ENCODE data around the gene ITPKB.
A peak's percentile ranks its signal among the peaks of the same experiment; 100 is the strongest.

ITPKB gene

DNA sequence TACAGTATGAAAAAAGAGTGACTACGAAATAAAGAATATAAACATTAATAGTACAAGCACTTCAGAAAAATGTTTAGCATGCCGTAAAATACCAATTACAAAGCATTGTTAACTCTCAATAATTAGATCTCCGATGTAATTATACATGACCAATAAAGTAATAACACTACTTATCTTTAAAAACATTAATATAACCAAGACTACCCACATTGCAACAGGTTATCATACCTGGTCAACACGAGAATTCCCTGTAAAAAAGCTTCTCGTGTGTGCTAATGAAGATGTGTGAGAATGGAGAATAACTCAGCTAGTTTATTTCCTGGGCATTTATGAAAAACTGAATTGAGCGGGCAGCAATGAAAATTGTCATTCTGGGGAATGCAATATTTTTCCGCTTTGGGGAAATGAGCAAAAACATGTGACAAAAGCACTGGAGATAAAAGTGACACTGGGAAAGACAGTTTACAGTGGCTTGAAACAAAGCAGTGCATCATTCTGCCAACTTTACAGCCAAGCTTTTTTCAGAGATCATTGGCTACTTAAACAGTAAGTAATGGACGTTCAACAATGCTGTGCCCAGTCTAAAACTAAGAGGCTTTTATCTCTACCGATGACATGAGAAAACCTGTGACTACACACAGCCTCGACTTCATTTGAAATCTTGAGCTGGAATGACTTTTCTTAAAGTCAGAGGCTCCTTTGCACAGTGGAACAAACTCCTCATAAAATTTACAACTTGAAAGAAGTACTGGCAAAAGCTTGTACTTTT lies 34.7 kb downstream of the ITPKB start:
- no peak for DNase-seq (ENCODE audit: low spot score)
- FAIRE-seq: no peak

DNA sequence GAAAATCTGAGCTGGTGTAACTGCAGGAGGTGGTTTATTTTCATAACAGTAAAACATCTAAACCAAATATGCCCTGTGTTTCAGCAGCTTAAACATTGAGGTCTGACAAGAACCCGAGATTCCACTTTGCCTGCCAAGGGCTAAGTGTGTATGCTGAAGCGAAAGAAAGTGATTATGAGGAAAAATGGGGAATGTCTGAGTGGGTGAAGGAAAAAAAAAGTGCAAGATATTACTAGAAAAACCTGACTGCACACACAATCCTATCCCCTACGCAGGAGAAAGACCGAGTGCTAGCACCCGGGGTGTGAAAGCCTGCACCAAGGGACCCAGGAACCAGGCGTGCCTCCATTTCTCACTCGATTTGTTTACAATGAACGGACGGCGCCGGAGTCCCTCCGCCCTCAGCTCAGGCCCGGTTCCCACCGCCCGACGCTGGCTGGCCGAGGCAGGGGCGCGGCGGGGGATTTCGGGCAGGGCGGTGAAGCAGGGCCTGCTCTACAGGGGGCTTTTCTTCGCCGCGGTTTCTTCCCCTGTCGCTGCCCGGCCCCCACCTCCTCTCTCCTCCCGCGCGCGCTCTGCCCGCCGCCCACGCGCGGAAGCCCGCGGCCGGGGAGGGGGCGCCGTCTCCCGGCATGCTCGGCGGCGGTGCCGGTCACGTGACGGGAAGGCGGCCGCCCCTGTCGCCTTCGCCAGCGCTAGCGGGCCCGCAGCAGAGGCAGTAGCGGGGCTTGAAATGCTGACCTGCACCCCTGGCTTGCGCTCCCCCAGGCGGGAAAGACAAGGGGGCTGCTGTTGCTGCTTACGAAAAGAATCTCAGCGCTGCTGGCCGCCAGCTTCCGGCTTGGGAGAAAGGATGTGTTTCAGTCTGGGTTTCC lies 35.9 kb downstream of the ITPKB start:
- FAIRE-seq: no peak
- no peak for DNase-seq (ENCODE audit: low spot score)

DNA sequence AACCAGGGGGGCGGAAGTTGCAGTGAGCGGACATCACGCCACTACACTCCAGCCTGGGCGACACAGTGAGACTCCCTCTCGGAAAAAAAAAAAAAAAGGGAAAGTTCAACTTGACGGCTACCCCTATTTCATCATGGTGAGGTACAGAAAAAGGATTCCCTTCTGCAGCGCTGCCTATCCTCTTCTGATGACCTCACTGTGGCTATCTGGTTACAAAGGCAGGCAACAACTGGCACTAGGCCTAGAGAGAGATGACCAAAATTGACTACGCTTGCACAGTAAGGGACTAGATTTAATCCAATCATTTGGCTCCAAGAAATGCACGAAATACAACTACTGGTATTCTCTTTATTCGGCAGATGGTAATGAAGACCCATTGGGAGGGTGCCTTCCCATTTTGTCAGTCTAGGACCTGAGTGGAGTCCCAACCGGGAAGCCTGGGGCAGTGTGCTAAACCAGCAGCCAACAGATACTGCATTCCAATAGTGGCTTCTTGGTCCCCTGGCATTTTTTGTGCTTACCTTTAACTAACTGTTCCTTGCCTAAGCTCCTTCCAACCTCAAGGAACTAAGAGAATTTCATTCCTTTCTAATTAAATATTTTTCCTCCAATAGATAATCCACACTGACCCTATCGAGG lies 36.6 kb downstream of the ITPKB start:
- FAIRE-seq: no peak
- no peak for DNase-seq (ENCODE audit: low spot score)

DNA sequence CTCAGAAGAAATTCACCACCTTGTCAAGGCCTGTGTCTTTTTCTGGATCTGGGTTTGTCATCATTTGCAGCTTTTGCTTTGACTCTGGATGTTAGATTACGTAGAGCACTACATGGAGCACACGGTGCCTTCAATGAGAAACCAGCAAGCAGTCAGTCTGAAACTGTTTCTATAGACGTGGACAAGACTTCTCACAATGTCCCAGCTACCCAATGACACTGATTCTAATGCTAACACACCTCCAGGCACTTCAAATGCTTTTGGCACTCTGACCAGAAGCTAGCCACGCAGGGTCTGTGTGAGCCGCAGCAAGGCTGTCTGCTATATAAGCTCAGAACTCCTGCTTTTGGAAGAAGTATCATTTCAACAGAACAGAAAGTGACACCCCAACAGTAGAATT lies 38.2 kb downstream of the ITPKB start:
- FAIRE-seq: no peak

DNA sequence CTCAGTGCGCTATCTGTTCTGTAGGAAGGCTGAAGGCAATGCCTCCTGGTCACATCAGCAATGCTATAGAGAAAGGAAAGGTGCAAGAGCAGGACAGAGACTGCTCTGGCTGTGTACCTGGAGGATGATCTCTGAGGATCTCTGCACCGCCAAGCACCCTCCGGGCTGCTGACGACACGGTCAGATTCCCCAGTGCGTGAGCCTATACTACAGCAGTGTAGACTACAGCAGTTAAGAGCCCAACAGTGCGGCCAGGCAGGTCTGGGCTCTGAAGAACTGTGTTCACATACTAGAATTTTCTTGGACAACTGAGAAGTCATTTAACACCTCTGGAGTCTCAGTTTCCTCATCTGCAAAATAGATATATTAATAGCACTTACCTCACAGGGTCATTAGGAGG lies 39.9 kb downstream of the ITPKB start:
- no peak for FAIRE-seq

More for the DNA sequence above, 38.2 kb downstream of the ITPKB start:
- no peak for DNase-seq (ENCODE audit: low spot score)

DNA sequence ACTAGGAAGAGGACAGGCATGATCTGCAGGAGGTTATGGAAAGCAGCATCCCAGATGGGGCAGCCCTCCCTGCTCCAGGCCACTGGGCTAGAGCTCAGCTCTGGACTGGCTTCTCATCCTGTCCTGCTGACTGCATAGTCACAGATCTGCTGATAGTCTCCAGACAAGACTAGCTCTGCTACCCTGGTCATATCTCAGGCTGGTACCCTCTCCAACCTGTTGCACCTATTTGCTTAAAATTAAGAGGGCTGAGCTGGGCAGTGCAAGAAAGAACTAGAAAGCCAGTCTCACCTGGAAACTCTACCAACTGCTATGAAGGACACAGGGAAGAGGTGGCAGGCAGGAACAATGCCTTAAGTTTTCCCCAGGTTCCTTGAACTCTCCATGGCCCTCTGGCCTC lies 40.4 kb downstream of the ITPKB start:
- DNase-seq (ENCODE audit: low spot score): no peak
- FAIRE-seq: no peak

More for the DNA sequence above, 39.9 kb downstream of the ITPKB start:
- no peak for DNase-seq (ENCODE audit: low spot score)

DNA sequence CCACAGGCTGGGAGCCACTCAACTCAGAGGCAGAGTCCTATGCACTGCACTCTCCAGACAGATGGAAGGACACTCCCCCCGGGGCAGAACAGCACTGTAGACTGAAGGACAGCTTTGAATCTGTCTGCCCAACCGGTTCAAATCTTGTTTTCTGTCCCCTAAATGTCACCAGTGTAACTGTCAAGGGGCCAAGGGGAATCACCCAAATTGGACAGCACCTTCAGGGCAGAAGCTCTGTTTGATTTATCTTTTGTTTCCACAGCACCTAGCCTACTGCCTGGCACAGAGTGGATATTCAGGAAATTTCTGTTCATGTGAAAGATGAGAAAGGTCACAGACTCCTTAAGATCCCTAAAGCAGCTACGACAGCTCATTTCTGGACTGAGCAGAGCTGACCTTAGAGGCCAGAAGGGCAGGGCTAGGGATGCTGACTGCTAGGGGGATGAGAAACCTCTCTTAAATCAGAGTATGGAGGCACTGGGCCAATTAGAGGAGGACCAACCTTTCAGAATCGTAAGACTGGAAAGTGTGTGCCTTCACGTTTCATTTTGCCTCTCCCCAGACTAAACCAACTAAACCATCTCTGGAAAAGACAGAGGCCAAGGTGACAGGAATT lies 41.0 kb downstream of the ITPKB start:
- DNase-seq (ENCODE audit: low spot score): no peak
- no peak for FAIRE-seq

DNA sequence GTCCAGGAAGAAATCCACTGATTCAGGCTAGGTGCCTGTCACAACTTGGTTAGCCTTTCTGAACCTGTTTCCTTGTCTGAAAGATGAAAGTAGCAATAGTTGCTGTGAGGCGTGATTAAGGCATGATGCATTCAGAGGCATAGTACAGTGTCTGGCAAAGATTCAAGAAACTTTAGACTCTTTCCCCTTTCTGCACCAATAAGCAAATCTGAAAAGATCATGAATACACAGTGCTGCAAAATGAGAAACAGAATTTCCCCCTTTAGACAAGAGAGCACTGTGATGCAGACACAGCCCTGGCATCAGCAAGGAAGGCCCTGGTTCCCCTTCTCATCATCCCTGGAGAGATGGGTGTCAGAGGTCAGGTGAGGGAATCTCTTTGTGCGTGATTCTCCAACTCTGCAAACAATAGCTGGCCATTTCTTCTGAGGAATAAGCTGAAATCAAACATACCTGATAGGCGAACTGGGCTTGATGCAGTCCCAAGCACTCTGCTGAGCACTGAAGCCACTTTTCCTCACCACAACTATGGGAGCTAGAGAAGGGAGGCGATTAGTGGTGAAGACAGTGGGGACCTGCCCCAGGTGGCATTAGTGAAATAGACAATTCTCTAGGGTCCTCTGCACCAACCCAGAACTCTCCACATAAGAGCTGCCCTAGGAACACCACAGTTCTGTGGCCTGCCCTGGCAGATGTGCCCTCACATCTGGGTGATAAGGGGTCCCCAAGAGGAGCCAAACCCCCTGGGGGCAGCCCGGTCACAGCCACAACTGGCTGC lies 41.7 kb downstream of the ITPKB start:
- no peak for FAIRE-seq

DNA sequence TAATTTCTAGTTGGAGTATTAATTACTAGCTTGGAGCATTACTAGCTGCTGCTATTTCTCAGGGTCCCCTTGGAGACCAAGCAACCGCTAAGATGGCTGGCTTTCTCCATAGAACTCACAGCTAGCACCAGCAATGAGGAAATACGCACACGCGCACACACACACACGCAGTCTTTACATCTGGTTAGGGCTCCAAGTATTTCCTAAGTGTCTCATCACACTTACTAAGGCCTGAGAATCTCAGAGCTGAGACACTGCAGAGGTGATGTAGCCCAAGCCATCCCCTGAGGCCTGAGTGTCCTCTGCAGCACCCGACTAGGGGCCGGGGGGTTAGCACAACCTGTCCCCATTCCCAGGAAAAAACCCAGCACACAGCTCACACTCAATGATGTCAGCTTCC lies 42.5 kb downstream of the ITPKB start:
- DNase-seq (ENCODE audit: low spot score): no peak
- FAIRE-seq: no peak

More for the DNA sequence above, 41.7 kb downstream of the ITPKB start:
- DNase-seq (ENCODE audit: low spot score): peak; percentile 10

DNA sequence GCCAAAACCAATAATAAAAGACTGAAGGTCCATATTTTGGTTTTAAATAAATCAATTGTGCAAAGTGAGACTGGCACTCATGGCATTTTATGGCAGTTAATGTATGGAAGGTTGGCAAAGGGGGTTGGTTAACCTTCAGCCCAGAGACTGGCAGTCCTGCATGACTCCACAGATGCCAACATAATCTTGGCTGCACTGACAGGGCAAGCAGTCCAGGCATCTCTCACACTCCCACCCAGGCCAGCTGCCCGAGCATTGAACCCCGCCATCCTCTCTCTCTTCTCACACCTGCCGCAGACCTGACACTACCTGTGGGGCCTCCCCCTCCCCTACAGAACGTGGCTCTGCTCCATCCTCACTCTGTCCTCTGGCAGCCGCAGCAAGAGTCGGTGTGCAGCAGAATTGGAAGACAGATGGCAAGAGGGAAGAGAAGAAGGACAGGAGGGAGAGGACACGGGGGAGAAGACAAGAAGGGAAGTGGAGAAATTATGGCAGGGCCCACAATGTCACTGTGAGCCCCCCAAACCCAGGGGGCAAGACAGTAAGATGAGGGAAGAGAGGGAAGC lies 43.7 kb downstream of the ITPKB start:
- no peak for DNase-seq (ENCODE audit: low spot score)
- FAIRE-seq: no peak

DNA sequence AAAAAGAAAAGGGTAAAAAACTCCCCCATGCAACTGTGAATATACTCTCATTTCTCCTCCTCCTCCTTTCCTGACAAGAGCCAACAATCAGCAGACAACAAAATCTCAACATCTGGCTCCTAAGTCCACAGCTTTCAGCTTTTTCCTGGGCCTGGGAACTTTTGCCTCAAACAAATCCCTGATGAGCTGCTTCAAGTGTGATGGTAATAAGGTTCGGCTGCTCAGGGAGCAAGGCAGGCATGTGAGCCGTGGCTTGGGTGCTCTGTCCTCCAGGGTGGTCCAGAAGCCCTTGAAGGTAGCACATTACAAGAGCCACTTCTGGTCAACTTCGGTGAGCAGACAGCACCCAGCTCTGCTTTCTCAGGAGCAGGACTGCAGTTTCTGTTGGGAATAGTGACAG lies 46.3 kb downstream of the ITPKB start:
- FAIRE-seq (no peak), DNase-seq (ENCODE audit: low spot score) (no peak)

DNA sequence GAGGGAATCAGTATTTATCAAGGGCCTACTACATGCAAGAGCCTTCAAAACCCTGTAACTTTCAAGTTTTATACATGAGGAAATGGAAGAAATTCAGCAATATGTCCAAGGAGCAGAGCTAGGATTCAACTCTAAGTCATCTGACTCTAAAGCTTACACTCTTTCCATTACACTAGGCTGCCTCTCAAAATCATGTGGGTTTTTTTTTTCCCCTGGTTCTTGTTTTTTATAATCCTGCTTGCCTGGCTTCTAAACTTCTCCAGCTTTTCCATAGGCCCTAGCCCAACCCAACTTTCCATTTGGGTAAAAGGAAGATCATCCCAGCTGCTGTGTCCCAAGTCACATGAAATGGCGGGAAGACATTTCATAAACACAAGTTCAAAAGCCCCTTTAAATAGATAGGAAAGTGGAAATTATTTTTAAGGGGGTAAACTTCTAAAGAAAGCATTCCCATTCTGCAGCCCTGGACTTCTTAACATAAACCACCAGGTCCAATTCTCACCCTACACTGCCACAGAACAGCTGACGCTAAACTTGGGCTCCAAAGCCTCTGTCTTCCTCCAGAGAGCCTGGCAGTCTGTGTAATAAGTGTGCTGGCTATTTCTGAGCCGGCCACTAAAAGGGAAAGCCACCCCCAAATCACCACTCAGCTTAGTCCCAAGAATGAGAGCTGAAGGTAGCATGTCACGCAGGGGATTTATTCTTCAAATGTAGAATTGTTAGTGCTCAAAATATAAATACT lies 46.9 kb downstream of the ITPKB start:
- no peak for FAIRE-seq
- DNase-seq (ENCODE audit: low spot score): no peak

DNA sequence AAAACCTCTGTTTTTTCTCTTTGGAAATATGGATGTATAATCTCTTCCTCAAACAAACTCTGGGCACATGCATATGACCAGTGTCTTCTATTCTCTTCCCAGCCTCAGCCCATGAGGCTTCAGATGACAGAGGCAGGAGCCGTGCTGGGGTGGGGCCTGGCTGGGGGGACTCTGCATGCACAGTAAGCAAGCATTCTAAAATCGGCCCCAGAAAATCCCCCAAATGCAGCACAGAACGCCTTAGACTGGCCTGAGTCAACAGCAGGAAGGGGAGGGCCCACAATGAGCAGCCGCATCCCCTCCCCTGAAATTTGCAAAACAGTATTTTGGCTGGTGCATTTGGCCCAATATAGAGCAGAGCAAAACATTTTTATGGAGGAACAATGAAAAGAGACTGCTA lies 47.8 kb downstream of the ITPKB start:
- DNase-seq (ENCODE audit: low spot score): no peak
- no peak for FAIRE-seq

DNA sequence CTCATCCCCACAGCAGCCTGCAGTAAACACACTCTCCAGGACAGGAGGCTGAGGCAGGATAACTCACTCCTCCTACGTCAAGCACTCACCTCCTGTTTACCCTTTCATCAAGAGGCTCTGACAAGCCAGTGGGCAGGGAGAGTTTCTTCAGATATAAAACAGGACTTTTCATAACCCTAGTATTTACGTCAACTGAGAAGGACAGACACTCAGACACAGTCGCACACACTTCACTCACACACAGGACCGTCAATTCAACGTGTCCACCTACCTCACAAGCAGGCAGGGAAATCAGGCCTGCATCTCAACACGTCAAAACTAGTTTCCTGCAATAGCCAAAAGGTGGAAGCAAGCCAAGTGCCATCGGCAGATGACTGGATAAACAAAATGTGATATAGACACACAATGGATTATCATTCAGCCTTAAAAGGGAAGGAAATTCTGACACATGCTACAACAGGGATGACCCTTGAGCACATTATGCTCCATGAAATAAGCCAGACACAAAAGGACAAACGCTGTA lies 48.6 kb downstream of the ITPKB start:
- FAIRE-seq (no peak), DNase-seq (ENCODE audit: low spot score) (no peak)

DNA sequence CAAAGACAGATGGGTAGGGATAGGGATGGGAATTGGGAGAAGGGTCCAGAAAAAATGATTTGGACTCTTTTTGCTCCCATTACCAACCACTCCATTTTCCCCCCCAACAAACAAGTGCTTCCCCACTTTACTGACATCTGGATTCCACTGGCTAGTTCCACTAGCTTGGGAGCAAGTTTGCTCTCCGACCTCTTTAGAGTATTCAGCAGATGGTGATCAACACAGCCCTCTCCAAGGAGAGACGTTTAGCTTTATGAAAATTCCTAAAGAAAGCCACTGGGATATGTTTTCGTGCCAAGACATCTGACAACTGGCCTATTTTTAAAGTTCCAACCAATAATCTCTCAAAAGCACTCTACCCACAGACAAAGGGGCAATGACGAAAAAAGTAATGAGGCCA lies 50.3 kb downstream of the ITPKB start:
- FAIRE-seq (no peak), DNase-seq (ENCODE audit: low spot score) (no peak)

DNA sequence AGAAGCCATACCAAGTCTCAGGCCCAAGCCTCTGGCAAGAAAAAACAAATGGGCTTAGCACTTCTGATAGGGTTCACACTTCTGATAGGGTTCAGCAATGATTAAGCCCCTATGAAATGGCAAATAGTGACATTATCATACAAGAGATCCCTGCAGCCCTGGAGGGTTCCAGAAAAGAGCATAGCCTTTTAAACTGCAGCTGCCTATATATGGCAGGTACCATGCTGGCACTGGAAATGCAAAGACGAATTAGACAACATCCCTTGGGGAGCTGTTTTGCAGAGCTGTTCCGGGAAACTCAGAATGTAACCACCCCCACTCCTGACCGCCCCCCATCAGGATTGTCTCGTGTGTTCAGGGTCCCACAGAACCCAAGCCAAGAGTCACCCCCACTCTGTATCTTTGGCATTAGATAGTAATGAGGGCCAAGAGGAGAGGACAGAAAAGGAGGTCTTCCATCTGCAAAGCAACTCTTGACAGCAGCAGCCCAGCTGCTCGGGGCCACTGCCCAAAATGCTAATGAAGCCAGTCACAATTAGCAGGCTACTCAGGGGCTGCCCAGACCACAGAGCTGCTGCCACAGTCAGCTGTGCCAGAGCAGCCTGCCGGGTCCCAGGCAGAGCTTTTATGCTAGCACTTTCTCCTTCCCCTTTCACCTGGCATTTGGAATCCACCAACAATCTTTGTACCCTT lies 50.9 kb downstream of the ITPKB start:
- no peak for DNase-seq (ENCODE audit: low spot score)
- no peak for FAIRE-seq

DNA sequence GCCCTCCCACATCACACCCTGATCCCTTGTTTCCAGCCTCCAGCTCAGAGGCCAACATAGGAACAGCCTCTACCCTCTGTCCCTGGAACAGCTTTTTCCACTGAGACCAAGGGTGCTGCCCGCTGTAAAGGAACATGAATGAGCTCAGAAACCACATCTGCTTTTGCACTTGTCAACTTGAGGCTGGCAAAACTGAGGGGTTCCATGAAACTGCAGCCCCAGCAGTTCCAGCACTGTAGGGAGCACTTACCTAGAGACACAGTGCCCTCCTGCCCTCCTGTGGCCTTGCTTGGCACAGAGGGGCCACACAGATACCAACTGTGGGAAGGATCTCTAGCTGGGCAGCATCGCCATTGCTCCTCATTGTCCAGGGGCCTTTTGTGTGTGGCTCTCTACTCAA lies 51.7 kb downstream of the ITPKB start:
- DNase-seq (ENCODE audit: low spot score) (no peak), FAIRE-seq (no peak)

DNA sequence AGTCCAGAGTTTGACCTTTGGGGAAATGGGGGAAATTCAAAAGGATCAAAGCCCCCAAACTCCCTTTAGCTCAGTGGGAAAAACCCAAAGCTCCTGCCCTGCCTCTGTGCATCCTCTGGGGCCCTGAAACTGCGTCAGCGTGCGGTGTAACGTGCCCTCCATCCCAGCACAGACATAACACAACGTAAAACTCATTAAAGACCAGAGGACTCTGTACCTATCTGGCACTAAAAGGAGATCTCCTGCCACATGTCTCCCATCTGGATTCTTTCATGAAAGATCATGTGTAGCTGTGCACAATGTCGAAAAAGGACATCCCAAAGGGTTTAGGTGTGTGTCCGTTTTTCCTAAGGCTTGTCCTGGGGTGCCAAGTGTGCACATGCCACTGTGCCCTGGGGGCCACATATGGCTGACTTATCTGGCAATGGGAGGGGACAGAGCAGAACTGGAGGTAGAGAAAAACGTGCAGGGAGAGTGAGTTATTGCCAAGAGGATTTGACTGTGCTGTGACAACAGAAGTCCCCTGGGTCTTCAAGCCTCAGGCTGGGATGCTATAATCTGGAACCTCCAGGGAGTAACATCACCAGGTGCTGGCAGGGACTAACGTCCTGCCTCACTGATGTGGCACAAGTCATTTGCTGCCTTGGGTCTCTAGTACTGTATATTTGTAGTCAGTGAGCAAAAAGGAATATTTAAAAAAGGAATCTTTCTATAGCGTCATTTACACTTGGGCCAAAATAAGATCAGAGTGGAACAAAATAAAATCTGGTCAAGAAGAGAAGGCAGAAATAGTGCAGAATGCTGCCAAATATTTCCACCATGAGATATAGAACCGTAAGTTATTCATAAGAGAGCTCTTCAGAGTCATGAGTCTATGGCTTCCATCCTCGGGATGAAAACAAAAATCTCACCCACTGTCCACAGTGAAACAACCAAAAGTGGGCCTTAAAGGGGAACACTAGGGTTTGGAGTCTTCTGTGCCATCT lies 52.3 kb downstream of the ITPKB start:
- FAIRE-seq (no peak), DNase-seq (ENCODE audit: low spot score) (no peak)

All from RCC 7860 (cell line).